T-cell (primary cell): ENCODE data around the gene FOXN3. TPM values are rescaled to one million over a fixed set of nuclear protein-coding genes. Genes with fewer than 3 reads are reported as not detected.

Source experiments
- ATAC-seq, 4 experiments: fragments of 200-7000 bp in 3 of 4; fragments of 150-1000 bp in 1 of 4; cut with Tn5 transposase; replicated peaks in 1 of 4; 1 replicate in 3 of 4; 2 replicates in 1 of 4; pipeline ENCODE4 v1.10.0; 2021; ENCODE audit warnings: moderate library complexity in 3 of 4, mild to moderate bottlenecking in 2 of 4, moderate number of reproducible peaks in 1 of 4
- CTCF ChIA-PET, 2 donors: fragments of 300-600 bp; sonication (Branson Sonifier 250); formaldehyde crosslinking; loops; one replicate each; lab custom pipeline; 2022; ENCODE audit warnings: antibody characterized with exemption in 2 of 2; lab: Charles Lee
- POLR2A ChIA-PET, 2 donors: fragments of 300-600 bp; sonication (Branson Sonifier 250); formaldehyde crosslinking; loops; one replicate each; lab custom pipeline; 2022; ENCODE audit warnings: antibody characterized with exemption in 2 of 2; lab: Charles Lee
- DNase-seq, 35 experiments: peaks; one replicate each; pipeline versions ENCODE4 v3.0.0 to v3.0.0-alpha.2; 2013 to 2023
- H3K27ac ChIP-seq: one replicate; pipeline ENCODE4 v1.5.1; 2013; ENCODE audit warnings: low read length
- H3K27me3 ChIP-seq, 2 experiments: replicated peaks in 1 of 2; 1 replicate in 1 of 2; 2 replicates in 1 of 2; pipeline versions ENCODE4 v1.6.1 to v1.7.0; 2013; ENCODE audit warnings: low read length in 1 of 2, mixed read lengths in 1 of 2; ENCODE audit not compliant: control insufficient read depth in 2 of 2, insufficient read depth in 2 of 2; ENCODE audit errors: extremely low read depth in 1 of 2
- H3K36me3 ChIP-seq, 2 donors: 1 replicate in 1 of 2; 2 replicates in 1 of 2; pipeline versions ENCODE4 v1.6.1 to v1.7.0; 2013; ENCODE audit warnings: low read length in 1 of 2; ENCODE audit not compliant: control insufficient read depth in 2 of 2, insufficient read depth in 1 of 2; ENCODE audit errors: extremely low read depth in 1 of 2
- H3K4me1 ChIP-seq, 2 experiments: 1 replicate in 1 of 2; 2 replicates in 1 of 2; pipeline versions ENCODE4 v1.6.1 to v1.7.0; 2013; ENCODE audit warnings: low read length in 2 of 2, mixed read lengths in 1 of 2; ENCODE audit not compliant: insufficient read depth in 2 of 2, control insufficient read depth in 1 of 2; ENCODE audit errors: extremely low read depth in 1 of 2
- H3K4me3 ChIP-seq, 2 donors: 1 replicate in 1 of 2; 2 replicates in 1 of 2; pipeline versions ENCODE4 v1.5.1 to v1.7.0; 2013; ENCODE audit warnings: mild to moderate bottlenecking in 2 of 2, low read length in 1 of 2, moderate library complexity in 1 of 2; ENCODE audit not compliant: control insufficient read depth in 1 of 2; ENCODE audit errors: extremely low read depth in 1 of 2
- H3K9me3 ChIP-seq: 2 replicates; pipeline ENCODE4 v1.7.0; 2013
- H3K27ac Mint-ChIP-seq, 2 donors: one replicate each; pipeline ENCODE4 v1.8.0; 2020 to 2021; ENCODE audit warnings: mild to moderate bottlenecking in 2 of 2, mixed read lengths in 2 of 2
- H3K27me3 Mint-ChIP-seq, 2 donors: one replicate each; pipeline ENCODE4 v1.8.0; 2021 to 2022; ENCODE audit warnings: mixed read lengths in 2 of 2
- H3K36me3 Mint-ChIP-seq: one replicate; pipeline ENCODE4 v1.8.0; 2021; ENCODE audit warnings: mixed read lengths
- H3K4me1 Mint-ChIP-seq, 3 donors: one replicate each; pipeline ENCODE4 v1.8.0; 2020 to 2022; ENCODE audit warnings: mixed read lengths in 3 of 3, mild to moderate bottlenecking in 1 of 3
- H3K4me3 Mint-ChIP-seq, 3 donors: one replicate each; pipeline ENCODE4 v1.8.0; 2020 to 2022; ENCODE audit warnings: mild to moderate bottlenecking in 3 of 3, mixed read lengths in 3 of 3, moderate library complexity in 3 of 3
- H3K9me3 Mint-ChIP-seq, 3 donors: one replicate each; pipeline ENCODE4 v1.8.0; 2020 to 2022; ENCODE audit warnings: mixed read lengths in 3 of 3
- WGBS: methylation state at CpG from one replicate; pipeline ENCODE4 v1.1.5; 2013; ENCODE audit warnings: missing lambda C conversion rate; ENCODE audit not compliant: insufficient coverage; 5-methylcytosine and 5-hydroxymethylcytosine counted together
- total RNA-seq, 35 experiments: library from RNA in 6 of 35; stranded (reverse) in 6 of 35; fragments of 120-200 nt in 1 of 35; gene quantifications; one replicate each; pipeline versions ENCODE4 v1.2.1 to v1.2.4 and lab custom pipeline; 2013 to 2026

FOXN3 gene
- total RNA-seq, 5 donors from 2014 or later (not counting 1 experiment from before 2014, with no cell fraction given) = 92.8 to 176 (median 103) TPM

DNA sequence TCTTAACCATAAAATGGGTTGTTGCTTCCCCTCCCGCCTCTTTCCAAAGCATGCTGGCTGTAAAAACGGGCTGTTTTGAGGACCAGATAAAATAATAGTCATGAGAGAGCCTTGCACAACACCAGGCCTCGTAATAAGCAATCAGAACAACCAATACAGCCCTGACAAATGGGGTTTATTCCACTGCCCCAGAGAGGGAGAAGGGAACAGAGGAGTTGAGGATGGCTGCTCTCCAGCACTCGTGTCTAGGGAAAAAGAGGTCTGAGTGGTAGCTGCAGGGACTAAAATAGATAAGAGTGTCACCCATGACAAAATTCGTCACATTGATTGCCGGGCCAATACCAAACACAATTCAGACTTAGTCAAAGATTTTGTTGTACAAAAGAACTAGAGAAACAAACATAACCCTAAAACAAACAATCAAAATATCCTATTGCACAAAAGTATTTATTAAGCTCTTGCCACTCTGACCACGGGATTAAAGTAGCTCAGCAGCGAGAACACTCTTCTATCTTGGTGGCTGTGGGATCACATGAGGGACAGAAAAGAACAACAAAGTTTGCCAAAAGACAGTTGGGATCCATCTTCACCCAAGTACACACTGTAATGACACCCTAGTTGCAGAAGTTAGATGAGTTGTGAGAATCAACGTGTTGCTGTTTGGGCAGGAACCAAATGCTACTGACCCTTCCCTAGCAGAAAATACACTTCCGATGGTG, 188.0 kb downstream of the FOXN3 start:
- H3K4me1 Mint-ChIP-seq = peaks cover 68 to 85% (median 79%) of the 10 kb centered on the region in 3 donors
- H3K36me3 Mint-ChIP-seq = peaks cover 16% of the 10 kb centered on the region
- H3K4me3 ChIP-seq = no peak overlapping the region
- H3K27ac ChIP-seq = no peak overlapping the region
- peaks cover 0 to 7% of the 10 kb centered on the region in 2 donors for H3K36me3 ChIP-seq
- no peaks in the 10 kb centered on the region for H3K9me3 ChIP-seq
- H3K4me3 Mint-ChIP-seq = no peak overlapping the region
- H3K4me1 ChIP-seq = peaks cover 7 to 16% of the 10 kb centered on the region in 2 experiments
- WGBS = no CpG with 5 or more reads among the region's 10 CpGs
- no peaks in the 10 kb centered on the region for H3K9me3 Mint-ChIP-seq
- ChIA-PET CTCF (interaction anchor here in 1 of 2 donors (0.6 kb wide), 1 partner anchor 630 kb away, joined by 4 read pairs; no protein-coding TSS in a partner anchor), POLR2A (no interaction called here)
- no peak overlapping the region for H3K27ac Mint-ChIP-seq
- ATAC-seq (no peak), DNase-seq (no peak)
- H3K27me3 ChIP-seq = no peaks in the 10 kb centered on the region
- H3K27me3 Mint-ChIP-seq = no peaks in the 10 kb centered on the region

DNA sequence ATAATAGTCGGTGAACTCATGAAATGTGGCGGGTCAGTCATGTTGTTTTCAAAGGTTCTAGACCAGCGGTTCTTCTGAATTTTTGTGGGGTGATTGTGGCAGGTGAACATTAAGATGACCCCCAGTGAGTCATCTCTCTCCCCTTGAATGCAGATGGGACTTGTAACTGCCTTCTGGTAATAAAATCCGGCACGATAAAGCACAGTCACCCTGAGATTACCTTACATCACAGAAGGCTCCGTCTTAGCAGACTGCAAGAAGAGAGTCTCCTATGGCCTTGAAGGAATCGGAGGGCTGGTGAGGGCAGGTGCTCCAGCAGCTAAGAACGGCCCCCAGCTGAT, 189.6 kb downstream of the FOXN3 start:
- peaks cover 16% of the 10 kb centered on the region for H3K36me3 Mint-ChIP-seq
- Histone ChIP-seq H3K27ac (no peak overlapping the region), H3K4me1 (peaks cover 7 to 17% of the 10 kb centered on the region in 2 experiments), H3K9me3 (no peaks in the 10 kb centered on the region), H3K27me3 (no peaks in the 10 kb centered on the region), H3K4me3 (no peak overlapping the region), H3K36me3 (peaks cover 0 to 4% of the 10 kb centered on the region in 2 donors)
- H3K27me3 Mint-ChIP-seq = no peaks in the 10 kb centered on the region
- H3K27ac Mint-ChIP-seq = no peak overlapping the region
- POLR2A ChIA-PET = no interaction called here
- H3K4me3 Mint-ChIP-seq = no peak overlapping the region
- H3K4me1 Mint-ChIP-seq = peaks cover 70 to 77% (median 73%) of the 10 kb centered on the region in 3 donors
- DNase-seq = no peak
- no peaks in the 10 kb centered on the region for H3K9me3 Mint-ChIP-seq
- no peak for ATAC-seq
- WGBS = 82% methylated on average over 6 of the region's 8 CpGs
- CTCF ChIA-PET = interaction anchor here in 1 of 2 donors (1.0 kb wide), 1 partner anchor 61 kb away, joined by 5 read pairs; no protein-coding TSS in a partner anchor

DNA sequence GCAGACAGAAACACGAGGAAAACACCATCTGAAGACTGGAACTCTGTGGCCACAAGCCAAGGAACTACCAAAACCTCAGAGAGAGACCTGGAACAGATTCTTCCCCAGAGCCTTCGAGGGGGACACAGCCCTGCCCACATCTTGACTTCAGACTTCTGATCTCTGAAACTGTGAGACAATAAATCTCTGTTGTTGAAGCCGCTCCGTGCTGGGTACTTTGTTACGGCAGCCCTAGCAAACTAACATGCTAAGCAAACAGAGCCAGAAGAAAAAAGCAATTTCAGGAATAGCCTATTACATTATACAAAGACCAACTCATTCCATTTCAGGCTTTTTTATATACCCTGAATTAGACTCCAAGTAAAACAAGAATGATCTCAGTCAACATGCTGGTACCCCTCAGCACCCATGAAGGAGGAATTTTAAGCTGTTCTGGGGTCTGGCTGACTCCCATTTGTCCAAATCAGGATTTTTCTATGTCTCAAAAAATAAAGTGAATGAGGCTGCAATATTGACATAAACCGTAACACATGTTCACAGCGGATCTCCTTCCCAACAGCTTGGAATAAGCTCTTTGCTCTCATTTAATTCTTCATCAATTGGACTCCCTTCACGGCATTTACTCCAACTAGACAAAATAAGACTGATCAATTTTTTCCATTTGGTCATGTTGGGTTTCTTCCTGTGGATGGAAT, 190.1 kb downstream of the FOXN3 start:
- Mint-ChIP-seq H3K27ac (no peak overlapping the region), H3K4me3 (no peak overlapping the region), H3K36me3 (peaks cover 16% of the 10 kb centered on the region), H3K9me3 (no peaks in the 10 kb centered on the region), H3K27me3 (no peaks in the 10 kb centered on the region), H3K4me1 (peaks cover 75 to 79% (median 75%) of the 10 kb centered on the region in 3 donors)
- Histone ChIP-seq H3K36me3 (peaks cover 0 to 4% of the 10 kb centered on the region in 2 donors), H3K9me3 (no peaks in the 10 kb centered on the region), H3K27ac (no peak overlapping the region), H3K4me1 (peaks cover 7 to 22% of the 10 kb centered on the region in 2 experiments), H3K27me3 (no peaks in the 10 kb centered on the region), H3K4me3 (no peak overlapping the region)
- 100% methylated on average over 3 of the region's 8 CpGs for WGBS
- POLR2A ChIA-PET = no interaction called here
- ATAC-seq (no peak), DNase-seq (no peak)
- CTCF ChIA-PET = interaction anchor here in 1 of 2 donors (0.6 to 1.0 kb wide), 2 partner anchors 19 to 61 kb away, joined by 3 to 5 read pairs; no protein-coding TSS in a partner anchor

DNA sequence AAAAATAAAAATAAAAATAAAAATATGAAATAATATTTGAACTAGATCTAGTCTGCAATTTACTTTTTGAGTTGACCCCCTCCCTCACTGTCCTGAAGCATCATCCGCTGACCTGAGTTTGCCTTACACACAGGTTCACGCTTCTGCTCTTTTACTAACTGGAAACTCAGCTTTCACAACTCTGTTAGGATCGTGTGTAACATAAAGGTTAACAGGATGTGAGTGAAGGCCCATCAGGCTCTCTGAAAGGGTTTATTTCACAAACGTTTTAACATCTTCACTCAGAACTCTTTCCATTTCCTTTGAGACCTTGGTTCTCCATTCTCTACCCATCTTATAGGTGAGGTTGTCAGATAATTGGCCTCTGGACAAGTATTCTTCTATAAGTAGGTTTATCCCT, 191.4 kb downstream of the FOXN3 start:
- H3K27me3 ChIP-seq = no peaks in the 10 kb centered on the region
- ATAC-seq = no peak
- peaks cover 11% of the 10 kb centered on the region for H3K36me3 Mint-ChIP-seq
- H3K4me1 Mint-ChIP-seq = peaks cover 75 to 82% (median 79%) of the 10 kb centered on the region in 3 donors
- no CpG with 5 or more reads among the region's 4 CpGs for WGBS
- ChIA-PET POLR2A (interaction anchor here in 1 of 2 donors (0.7 kb wide), 1 partner anchor 23 kb away, joined by 17 read pairs; no protein-coding TSS in a partner anchor), CTCF (no interaction called here)
- peaks cover 0 to 4% of the 10 kb centered on the region in 2 donors for H3K36me3 ChIP-seq
- no peak overlapping the region for H3K27ac ChIP-seq
- H3K4me1 ChIP-seq = peaks cover 17 to 25% of the 10 kb centered on the region in 2 experiments
- no peaks in the 10 kb centered on the region for H3K9me3 ChIP-seq
- no peak for DNase-seq
- H3K9me3 Mint-ChIP-seq = no peaks in the 10 kb centered on the region
- no peak overlapping the region for H3K27ac Mint-ChIP-seq
- H3K4me3 ChIP-seq = no peak overlapping the region
- no peak overlapping the region for H3K4me3 Mint-ChIP-seq
- no peaks in the 10 kb centered on the region for H3K27me3 Mint-ChIP-seq

DNA sequence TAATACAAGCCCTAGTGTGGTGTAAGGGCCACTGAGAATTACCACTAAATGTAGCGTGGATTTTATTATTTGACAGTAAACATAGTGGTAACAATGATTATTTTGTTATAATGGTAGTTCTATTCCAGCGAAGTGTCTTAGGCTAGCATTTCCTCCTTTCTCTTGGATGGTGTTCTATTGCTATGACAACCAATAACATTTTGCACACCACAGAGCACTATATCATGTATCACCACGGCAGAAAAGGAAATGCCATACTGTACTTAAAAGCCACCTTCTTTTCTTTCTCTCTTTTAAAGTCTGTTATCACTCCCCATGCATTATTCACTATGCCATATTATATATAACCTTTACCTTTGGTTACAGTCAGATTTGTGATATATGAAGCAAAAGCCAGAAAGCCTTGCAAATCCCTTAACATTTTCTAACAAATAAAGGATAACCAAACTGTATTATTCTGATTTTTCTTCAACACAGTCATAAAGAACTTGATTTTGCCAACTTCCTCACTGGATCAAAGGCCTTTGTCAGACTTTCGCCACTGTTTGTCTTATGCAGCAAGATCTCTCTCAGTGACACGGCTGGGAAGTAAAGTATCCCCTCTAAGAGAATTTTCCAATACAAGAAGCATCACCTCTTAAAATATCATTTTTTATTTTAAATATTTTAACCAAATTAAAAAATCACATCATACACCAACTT, 195.8 kb downstream of the FOXN3 start:
- ATAC-seq (peak; percentile 70 to 99 (median 82)), DNase-seq (peak in 2 of 35 experiments; percentile 8 to 57)
- Mint-ChIP-seq H3K4me1 (peaks cover 49 to 67% (median 54%) of the 10 kb centered on the region in 3 donors), H3K36me3 (peaks cover 31% of the 10 kb centered on the region), H3K27me3 (no peaks in the 10 kb centered on the region), H3K27ac (peak overlapping the region in 1 of 2 donors; percentile 77), H3K9me3 (no peaks in the 10 kb centered on the region), H3K4me3 (peak overlapping the region in 1 of 3 donors; percentile 19)
- H3K4me1 ChIP-seq = peaks cover 19 to 20% of the 10 kb centered on the region in 2 experiments
- peak overlapping the region; percentile 28 for H3K27ac ChIP-seq
- ChIA-PET POLR2A (no interaction called here), CTCF (no interaction called here)
- 78% methylated on average over 3 of the region's 5 CpGs for WGBS
- no peaks in the 10 kb centered on the region for H3K9me3 ChIP-seq
- H3K36me3 ChIP-seq = peaks cover 0 to 17% of the 10 kb centered on the region in 2 donors
- no peak overlapping the region for H3K4me3 ChIP-seq
- H3K27me3 ChIP-seq = no peaks in the 10 kb centered on the region

DNA sequence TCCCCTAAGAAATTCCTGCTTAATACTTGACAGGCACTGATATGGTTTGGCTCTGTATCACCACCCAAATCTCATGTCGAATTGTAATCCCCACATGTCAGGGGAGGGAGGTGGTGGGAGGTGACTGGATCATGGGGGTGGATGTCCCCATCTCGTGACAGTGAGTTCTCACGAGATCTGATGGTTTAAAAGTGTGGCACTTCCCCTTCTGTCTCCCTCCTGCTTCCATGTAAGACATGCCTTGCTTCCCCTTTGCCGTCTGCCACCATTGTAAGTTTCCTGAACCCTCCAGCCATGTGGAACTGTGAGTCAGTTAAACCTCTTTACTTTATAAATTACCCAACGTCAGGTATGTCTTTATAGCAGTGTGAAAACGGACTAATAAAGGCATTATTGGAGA, 198.0 kb downstream of the FOXN3 start:
- Mint-ChIP-seq H3K27ac (no peak overlapping the region), H3K4me1 (peaks cover 46 to 56% (median 47%) of the 10 kb centered on the region in 3 donors)
- no peak overlapping the region for H3K27ac ChIP-seq

More for the DNA sequence above, 198.0 kb downstream of the FOXN3 start:
- H3K36me3 ChIP-seq = peaks cover 0 to 17% of the 10 kb centered on the region in 2 donors
- H3K9me3 Mint-ChIP-seq = no peaks in the 10 kb centered on the region
- peaks cover 13 to 15% of the 10 kb centered on the region in 2 experiments for H3K4me1 ChIP-seq
- ChIA-PET CTCF (no interaction called here), POLR2A (no interaction called here)
- no peak overlapping the region for H3K4me3 ChIP-seq
- no peak overlapping the region for H3K4me3 Mint-ChIP-seq
- H3K36me3 Mint-ChIP-seq = peaks cover 40% of the 10 kb centered on the region
- no peaks in the 10 kb centered on the region for H3K27me3 Mint-ChIP-seq
- DNase-seq (no peak), ATAC-seq (no peak)
- no CpG with 5 or more reads among the region's 6 CpGs for WGBS
- H3K9me3 ChIP-seq = no peaks in the 10 kb centered on the region
- no peaks in the 10 kb centered on the region for H3K27me3 ChIP-seq
